ENCODE data around the gene SCO2. TPM values are rescaled to one million over a fixed set of nuclear protein-coding genes. Genes with fewer than 3 reads are reported as not detected.

SCO2 gene, protein sequence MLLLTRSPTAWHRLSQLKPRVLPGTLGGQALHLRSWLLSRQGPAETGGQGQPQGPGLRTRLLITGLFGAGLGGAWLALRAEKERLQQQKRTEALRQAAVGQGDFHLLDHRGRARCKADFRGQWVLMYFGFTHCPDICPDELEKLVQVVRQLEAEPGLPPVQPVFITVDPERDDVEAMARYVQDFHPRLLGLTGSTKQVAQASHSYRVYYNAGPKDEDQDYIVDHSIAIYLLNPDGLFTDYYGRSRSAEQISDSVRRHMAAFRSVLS
- total RNA-seq, result 2.7 and 4.5 TPM in 2 replicates

DNA sequence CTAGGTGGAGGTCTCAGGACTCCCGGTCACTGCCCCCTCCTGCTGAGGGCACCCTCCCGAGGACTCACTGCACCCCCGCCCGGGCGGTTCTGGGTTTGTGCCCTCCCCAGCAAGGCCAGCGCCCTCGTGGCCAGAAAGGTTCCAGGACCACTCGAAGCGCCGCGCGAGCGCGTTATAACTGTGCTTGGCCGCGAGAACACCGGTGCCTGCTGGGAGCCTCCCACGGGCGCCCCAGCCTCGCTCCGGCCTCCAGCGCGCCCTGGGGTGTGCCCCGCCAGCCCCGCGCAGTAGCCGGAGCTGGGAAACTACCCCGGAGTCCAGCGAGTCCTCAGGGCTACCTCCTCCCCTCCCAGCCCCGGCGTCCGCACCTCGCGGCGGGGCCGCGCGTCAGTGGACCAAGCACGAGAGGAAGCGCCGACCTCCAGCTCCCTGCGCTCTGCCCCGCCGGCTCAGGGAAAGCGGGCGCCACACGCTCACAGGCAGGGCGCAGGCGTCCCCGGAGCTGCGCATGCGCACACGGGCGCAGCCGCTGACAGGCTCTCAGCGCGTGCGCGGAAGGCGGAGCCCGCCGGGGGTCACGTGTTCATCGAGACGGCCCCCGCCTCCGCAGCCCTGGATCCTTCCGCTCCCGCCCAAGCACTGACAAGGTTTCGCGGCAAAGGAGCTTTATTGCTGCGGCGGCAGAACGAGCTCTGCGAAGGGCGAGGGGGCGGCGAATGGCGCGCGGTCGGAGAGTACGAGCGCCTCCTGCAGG lies at the start of gene SCO2:
SCO2 (minus strand) TSS at position 495 of the 754 bp plus-strand sequence. CDS start 1,187 bp downstream, outside the sequence.

DNA sequence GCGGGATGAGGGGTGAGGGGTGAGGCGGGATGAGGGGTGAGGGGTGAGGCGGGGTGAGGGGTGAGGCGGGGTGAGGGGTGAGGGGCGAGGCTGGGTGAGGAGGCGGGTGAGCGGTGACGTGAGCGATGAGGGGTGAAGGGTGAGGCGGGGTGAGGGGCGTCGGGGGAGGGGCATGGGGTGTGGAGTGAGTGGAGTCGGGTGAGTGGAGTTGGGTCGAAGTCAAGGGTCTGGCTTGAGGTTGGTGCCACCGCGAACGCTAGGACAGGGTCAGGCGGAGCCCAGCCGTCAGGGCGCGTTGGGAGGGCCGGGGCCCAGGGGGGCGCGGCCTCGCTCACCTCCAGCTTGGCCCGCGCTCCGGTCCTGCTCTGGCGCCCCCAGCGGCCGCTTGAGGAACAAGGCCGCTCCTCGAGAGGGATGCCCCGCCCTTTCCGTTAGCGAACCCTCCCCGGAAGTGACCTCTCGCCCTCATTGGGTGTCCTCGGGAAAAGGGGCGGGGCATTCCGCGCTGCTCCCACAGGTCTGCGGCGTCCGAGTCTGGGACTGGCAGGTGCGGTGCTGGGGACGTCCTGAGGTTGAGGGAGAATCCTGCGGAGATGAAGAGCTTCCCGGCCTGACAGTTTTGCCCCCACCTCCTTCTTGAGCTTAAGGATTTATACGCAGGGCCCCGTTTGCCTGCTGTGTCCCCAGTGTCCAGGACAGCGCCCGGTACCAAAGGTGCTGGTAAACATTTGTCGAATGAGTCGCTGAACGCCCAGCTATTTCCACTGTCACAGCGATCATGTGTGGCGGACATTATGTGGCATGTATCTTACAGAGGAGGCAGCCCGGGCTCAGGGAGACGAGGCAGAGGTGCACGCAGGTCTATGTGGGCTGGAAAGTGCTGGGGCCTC lies 37.4 kb upstream of the SCO2 start, which contains the start of gene SYCE3:
SYCE3 (minus strand) TSS at position 397 of the 890 bp plus-strand sequence. CDS start 6,514 bp downstream, outside the sequence.

DNA sequence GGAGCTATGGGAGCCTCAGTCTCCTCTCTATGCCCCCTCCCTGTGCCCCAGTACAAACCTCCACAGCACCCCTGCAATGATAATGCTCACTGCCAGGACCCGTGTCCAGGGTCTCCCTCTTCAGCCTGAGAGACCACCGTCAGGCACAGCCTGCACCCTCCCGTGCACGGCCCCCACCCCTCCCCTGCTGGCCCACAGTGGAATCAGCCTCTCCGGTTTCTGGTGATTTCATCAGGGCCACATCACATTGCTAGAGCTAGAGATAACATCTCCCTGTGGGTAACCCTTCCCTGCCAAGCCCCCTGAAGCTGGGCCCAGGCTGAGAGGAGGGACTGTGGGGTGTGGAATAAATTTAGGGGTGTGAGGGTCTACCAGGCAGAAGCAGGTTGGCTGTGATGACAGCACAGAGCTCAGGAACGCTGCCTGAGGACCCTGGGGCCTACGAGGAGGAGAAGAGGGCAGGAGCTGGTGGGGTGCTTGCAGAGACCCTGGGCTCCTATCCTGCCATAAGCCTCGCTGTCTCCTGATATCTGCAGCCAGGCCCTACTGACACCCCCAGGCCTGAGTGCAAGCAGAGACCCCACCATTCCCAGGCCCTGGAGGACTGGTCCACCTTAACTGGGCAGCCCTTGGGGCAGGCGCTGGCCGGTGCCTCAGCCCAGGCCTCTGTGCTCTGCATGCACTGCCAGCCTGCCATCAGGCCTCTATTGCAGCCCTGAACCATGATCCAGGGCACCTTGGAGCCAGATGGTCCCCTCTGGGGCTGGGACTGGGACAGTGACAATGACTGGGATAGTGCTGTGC lies 20.3 kb upstream of the SCO2 start, which contains the start of gene KLHDC7B:
KLHDC7B (plus strand) TSS at position 378 of the 804 bp plus-strand sequence; CDS start at position 723, 345 bp downstream.

DNA sequence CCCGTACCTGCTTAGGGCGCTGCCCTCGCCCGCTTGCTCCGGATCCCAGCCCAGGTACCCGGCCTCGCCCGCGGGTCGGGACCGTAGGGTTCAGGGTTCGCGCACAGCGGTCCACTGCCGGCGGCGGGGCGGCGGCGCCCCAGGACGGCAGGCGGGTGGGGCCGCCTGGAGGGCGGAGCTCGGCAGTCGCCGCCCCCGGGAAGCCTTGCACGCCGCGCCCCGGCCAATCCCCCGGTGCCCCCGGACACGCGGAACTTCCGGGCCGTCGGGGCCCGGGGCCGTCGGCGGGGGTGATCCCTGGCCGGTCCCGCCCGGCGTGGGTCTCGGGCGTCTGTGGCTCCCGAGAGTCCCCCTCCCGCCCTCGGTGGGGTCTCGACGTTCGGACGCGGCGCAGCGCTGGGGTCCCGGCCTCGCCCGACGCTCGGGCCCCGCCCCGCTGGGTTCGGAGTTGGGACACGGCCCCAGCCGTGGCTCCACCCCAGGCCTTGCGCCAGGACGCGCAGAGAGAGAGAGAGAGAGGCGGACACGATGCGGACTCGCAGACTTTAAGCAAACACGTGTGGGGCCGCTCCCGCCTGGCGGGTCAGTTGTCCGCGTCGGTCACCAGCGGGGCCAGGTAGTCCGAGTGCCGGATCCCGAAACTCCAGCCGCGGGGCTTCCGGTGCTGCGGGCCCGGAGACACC lies 4.6 kb upstream of the SCO2 start, which contains the start of gene TYMP:
TYMP (minus strand) TSS at position 116 of the 683 bp plus-strand sequence. CDS start 303 bp downstream, outside the sequence.

DNA sequence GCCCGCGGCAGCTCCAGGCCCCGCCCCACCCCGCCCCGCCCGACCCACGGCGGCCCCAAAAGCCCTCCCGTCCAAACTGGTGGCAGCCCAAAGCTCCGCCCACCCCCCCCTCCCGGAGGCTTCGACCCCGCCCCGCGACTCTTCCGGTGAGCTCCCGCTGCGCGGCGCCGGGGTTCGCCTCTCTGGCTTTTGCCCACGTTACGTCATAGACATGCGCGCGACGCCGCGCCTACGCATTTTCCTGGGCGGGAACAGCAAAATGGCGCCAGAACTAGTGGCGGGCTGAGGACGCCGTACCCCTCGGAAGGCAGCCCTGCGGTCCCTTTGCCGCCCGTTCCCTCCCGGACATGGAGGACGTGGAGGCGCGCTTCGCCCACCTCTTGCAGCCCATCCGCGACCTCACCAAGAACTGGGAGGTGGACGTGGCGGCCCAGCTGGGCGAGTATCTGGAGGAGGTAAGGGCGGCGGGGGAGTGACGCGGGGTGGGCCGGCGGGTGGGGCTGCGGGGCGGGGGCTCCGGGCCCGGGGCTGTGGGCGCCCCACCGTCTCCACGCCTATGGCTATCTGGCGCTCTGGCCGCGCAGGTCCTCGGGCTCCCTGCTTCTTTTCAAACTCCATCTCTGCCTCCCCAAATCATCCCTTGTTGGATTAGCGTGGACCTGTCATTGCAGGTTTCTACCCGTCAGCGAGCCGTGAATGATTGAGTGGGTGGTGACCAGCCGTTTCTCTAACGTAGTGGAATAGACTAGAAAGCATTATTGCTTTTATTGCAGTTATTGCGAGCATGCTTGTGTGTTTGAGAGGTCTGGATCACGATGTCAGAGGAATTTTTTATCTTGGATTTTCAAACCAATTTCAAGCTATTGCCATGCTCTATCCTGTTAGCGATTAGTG lies 17.2 kb downstream of the SCO2 start, which contains the start of gene NCAPH2:
NCAPH2 (plus strand) TSS at position 234 of the 894 bp plus-strand sequence; CDS start at position 348, 114 bp downstream.

DNA sequence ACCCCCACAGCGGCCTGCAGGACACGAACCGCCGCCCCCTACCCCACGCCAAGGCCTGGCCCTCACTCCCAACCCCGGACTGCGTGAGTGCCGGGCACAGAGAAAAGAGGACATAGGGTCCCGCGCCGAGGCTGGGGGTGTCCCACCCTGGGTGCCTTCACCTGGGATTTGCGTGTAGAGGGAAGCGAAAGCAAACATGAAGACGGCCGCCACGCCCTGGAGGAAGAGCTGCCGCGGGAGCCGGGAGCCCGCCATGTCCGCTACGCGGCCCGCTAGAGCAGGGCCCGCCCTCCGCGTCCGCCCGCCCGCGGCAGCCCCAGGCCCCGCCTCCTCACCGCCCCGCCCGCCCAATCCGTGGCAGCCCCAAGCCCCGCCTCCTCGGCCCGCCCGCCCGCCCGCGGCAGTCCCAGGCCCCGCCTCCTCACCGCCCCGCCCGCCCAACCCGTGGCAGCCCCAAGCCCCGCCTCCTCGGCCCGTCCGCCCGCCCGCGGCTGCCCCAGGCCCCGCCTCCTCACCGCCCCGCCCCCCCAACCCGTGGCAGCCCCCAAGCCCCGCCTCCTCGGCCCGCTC lies 17.9 kb downstream of the SCO2 start, which contains the start of gene LMF2:
LMF2 (minus strand) TSS at position 282 of the 570 bp plus-strand sequence; CDS start at position 255, 27 bp downstream.

DNA sequence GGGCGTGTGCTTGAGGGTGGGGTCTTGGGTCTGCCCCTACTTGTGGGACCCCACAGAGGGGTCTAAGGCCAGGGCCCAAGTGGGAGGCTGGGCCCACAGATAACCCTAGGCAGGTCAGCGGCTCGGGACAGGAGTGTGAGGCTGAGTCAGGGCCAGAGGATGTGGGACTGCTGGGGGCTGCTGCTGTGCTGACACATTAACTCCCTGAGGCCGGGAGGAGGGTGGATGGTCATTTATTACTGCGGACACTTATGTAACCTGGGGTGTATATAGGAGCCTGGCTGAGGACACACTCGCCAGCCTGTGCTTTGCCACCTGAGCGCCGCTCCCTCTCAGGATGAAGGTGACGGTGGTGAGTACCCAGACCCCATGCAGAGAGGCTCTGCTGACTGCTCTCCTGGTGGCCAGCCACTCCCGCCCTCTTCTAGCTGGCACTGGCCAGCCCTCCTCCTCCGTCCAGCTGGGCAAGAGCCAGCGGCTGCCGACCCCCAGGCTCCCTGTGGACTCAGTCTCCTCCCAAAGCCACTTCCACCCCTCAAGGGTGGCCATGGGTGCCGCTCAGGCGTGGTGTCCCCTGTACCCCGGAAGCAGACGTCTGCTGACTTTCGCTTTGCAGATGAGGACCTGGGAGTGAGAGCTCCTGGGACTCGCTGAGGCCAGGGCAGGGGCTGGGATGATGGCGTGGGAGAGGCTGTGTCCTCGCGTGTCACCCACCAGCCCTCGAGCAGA lies 38.7 kb downstream of the SCO2 start, which contains the start of gene MIOX:
MIOX (plus strand) TSS at position 299 of the 729 bp plus-strand sequence; CDS start at position 338, 39 bp downstream.

DNA sequence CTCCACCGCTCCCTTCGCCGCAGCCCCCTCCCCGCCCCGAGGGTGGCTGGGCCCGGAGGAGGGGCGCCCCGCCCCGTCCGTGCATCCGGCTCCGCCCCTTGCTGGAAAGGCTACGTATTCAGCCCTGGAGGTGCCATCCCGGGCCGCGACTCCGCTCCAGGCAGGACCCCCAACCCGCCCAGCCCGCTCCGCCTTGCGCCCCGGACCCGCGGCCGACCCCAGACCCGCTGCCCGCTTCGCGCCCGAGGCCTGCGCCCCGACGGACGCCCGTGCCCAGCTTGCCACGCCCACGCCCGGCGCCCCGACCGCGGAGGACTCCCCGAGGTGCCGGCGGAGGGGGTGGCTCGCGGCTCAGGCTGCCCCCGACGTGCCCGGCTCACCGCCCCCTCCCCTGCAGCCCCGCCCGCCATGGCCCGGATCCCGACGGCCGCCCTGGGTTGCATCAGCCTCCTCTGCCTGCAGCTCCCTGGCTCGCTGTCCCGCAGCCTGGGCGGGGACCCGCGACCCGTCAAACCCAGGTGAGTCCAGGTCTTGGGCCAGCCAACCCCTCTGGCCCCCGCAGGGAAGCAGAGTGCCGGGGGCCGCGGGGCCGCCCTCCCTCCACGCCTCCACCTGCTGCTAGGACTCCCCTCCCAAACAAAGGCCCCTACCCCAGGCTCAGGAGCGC lies 43.8 kb downstream of the SCO2 start, which contains the start of gene ADM2:
ADM2 (plus strand) TSS at position 104 of the 667 bp plus-strand sequence; CDS start at position 409, 305 bp downstream.

DNA sequence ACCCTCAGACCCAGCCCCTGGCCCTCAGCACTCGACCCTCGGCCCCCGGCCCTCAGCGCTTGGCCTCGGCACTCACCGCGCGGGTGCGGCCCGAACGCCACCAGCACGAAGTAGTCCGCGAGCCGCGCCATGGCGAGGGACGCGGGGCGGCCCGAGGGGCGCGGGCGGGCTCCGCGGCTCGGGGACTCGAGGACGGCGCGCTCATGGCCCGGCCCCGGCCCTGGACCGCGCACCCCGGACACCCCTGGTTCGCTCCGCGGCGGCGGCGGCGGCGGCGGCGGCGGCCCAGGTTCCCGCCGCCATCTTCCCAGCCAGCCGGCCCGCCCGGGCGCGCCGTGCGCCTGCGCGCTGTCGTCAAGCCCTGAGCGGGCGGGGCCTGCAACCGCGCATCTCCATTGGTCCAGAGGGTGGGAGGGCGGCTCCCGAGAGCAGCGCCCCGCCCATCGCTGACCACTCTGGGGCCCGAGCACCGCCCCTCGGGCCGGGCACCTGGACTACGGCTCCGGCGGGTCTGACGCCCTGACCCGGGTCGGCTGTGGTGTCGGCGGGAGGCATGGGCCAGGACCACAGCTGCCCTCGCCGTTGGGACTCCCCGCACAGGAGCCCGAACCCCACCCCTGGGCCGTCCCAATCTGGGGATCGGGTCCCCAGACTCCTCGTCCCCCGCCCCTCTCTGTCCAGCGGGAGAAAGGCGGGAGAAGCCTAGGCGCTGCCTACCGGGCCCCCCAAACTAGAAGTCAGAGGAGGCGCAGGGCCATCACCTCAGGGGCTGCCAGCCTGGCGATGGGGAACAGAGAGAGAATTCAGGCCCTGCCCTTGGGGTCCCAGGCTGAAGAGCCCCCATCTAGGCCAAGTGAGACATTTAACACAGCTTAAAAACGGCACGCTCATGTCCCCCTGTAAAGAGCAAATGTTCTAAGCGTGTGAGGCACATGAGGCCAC lies 50.4 kb downstream of the SCO2 start, which contains the start of gene SBF1:
SBF1 (minus strand) TSS at position 326 of the 942 bp plus-strand sequence; CDS start at position 131, 195 bp downstream.

Other genes with a start within 250 kb of the SCO2 start
- 118 and 202 TPM in 2 replicates for gene PLXNB2, start 218.0 kb downstream of the SCO2 start, total RNA-seq
- gene DENND6B, start 198.6 kb downstream of the SCO2 start, total RNA-seq, result 1.5 and 2.7 TPM in 2 replicates
- gene PPP6R2, start 182.3 kb downstream of the SCO2 start, total RNA-seq, result 72.0 and 73.0 TPM in 2 replicates
- gene SBF1, start 50.6 kb downstream of the SCO2 start, total RNA-seq, result 83.4 and 118 TPM in 2 replicates
- 1.8 and 7.0 TPM in 2 replicates for gene ADM2, start 44.1 kb downstream of the SCO2 start, total RNA-seq
- gene MIOX, start 38.7 kb downstream of the SCO2 start, total RNA-seq, result not detected in 2 replicates
- gene LMF2, start 17.9 kb downstream of the SCO2 start, total RNA-seq, result 48.0 and 51.4 TPM in 2 replicates
- 36.0 and 79.0 TPM in 2 replicates for gene NCAPH2, start 17.4 kb downstream of the SCO2 start, total RNA-seq
- 5.1 and 12.5 TPM in 2 replicates for gene TYMP, start 4.4 kb upstream of the SCO2 start, total RNA-seq
- 0.11 and 0.62 TPM in 2 replicates for gene KLHDC7B, start 20.3 kb upstream of the SCO2 start, total RNA-seq
- not detected in 2 replicates for gene SYCE3, start 37.3 kb upstream of the SCO2 start, total RNA-seq
- gene CPT1B, start 52.8 kb upstream of the SCO2 start, total RNA-seq, result 0.44 and 1.7 TPM in 2 replicates
- 19.5 and 27.2 TPM in 2 replicates for gene CHKB, start 57.3 kb upstream of the SCO2 start, total RNA-seq
- 0.33 and 0.37 TPM in 2 replicates for gene MAPK8IP2, start 75.2 kb upstream of the SCO2 start, total RNA-seq
- gene ARSA, start 102.6 kb upstream of the SCO2 start, total RNA-seq, result 5.9 and 15.5 TPM in 2 replicates
- gene SHANK3, start 147.2 kb upstream of the SCO2 start, total RNA-seq, result 0.22 and 0.50 TPM in 2 replicates
- not detected in 2 replicates for gene ACR, start 212.6 kb upstream of the SCO2 start, total RNA-seq

All from uterine smooth muscle cell (primary cell).